IMR-90 (cell line): ENCODE results near the gene TFEB. TPM values are rescaled to one million over a fixed set of nuclear protein-coding genes. Genes with fewer than 3 reads are reported as not detected.

Experiments
- ATAC-seq: fragments of 200-7000 bp; cut with Tn5 transposase; 2 replicates; pipeline ENCODE4 v1.9.1; 2020; ENCODE audit warnings: low read depth, mild to moderate bottlenecking, moderate library complexity
- BruUV-seq: library from RNA; stranded (reverse); fragments of 400-500 nt; replicated peaks from 2 replicates; lab custom pipeline; 2021; lab: Mats Ljungman, UMichigan
- CTCF ChIA-PET: fragments of 300-600 bp; formaldehyde crosslinking; extraction: SDS; loops from one replicate; lab custom pipeline; 2021; ENCODE audit warnings: antibody characterized with exemption; lab: Yijun Ruan, JAX
- POLR2A ChIA-PET: fragments of 300-600 bp; sonication (Branson Sonifier 250); formaldehyde crosslinking; loops from one replicate; lab custom pipeline; 2022; ENCODE audit warnings: antibody characterized with exemption; ENCODE audit not compliant: unreplicated experiment; lab: Charles Lee
- DNase-seq: peaks from one replicate; pipeline ENCODE4 v3.0.0; 2013
- H2AFZ ChIP-seq: replicated peaks from 2 replicates; pipeline ENCODE3; 2013; ENCODE audit warnings: low read length, mild to moderate bottlenecking; ENCODE audit not compliant: poor library complexity
- H2AK5ac ChIP-seq: 2 replicates; pipeline ENCODE4 v1.6.1; 2013; ENCODE audit warnings: low read depth, low read length, inconsistent platforms
- H2AK9ac ChIP-seq: replicated peaks from 2 replicates; pipeline ENCODE3; 2013; ENCODE audit warnings: mild to moderate bottlenecking, low read depth, low read length, moderate library complexity; ENCODE audit not compliant: poor library complexity
- H2BK120ac ChIP-seq: 2 replicates; pipeline ENCODE4 v1.6.1; 2013; ENCODE audit warnings: low read depth, low read length, inconsistent platforms
- H2BK15ac ChIP-seq: 3 replicates; pipeline ENCODE4 v1.6.1; 2013; ENCODE audit warnings: low read depth, low read length, inconsistent platforms
- H2BK20ac ChIP-seq: 2 replicates; pipeline ENCODE4 v1.6.1; 2013; ENCODE audit warnings: low read depth, mild to moderate bottlenecking, inconsistent platforms, low read length, moderate library complexity
- H2BK5ac ChIP-seq: 2 replicates; pipeline ENCODE4 v1.6.1; 2013; ENCODE audit warnings: mild to moderate bottlenecking, low read depth, low read length, inconsistent platforms; ENCODE audit not compliant: poor library complexity, severe bottlenecking
- H3K14ac ChIP-seq: replicated peaks from 2 replicates; pipeline ENCODE4 v1.6.1; 2013; ENCODE audit warnings: low read depth, low read length, inconsistent platforms
- H3K18ac ChIP-seq: 2 replicates; pipeline ENCODE4 v1.6.1; 2013; ENCODE audit warnings: low read depth, low read length, control low read depth
- H3K23ac ChIP-seq: 2 replicates; pipeline ENCODE4 v1.6.1; 2013; ENCODE audit warnings: low read depth, low read length, inconsistent platforms
- H3K27ac ChIP-seq: 2 replicates; pipeline ENCODE4 v1.5.1; 2013; ENCODE audit warnings: mild to moderate bottlenecking, control low read depth, low read length; ENCODE audit not compliant: insufficient read depth
- H3K27me3 ChIP-seq: 2 replicates; pipeline ENCODE4 v1.6.1; 2013; ENCODE audit warnings: low read length; ENCODE audit not compliant: control insufficient read depth, insufficient read depth
- H3K36me3 ChIP-seq: 2 replicates; pipeline ENCODE4 v1.6.1; 2013; ENCODE audit warnings: low read length, mixed read lengths; ENCODE audit not compliant: control insufficient read depth, insufficient read depth
- H3K4ac ChIP-seq: 2 replicates; pipeline ENCODE4 v1.6.1; 2013; ENCODE audit warnings: low read depth, low read length, inconsistent platforms
- H3K4me1 ChIP-seq: 2 replicates; pipeline ENCODE4 v1.6.1; 2013; ENCODE audit warnings: low read length, mixed read lengths; ENCODE audit not compliant: control insufficient read depth, insufficient read depth
- H3K4me2 ChIP-seq: 2 replicates; pipeline ENCODE4 v1.6.1; 2013; ENCODE audit warnings: low read depth, mild to moderate bottlenecking, control low read depth, low read length, moderate library complexity
- H3K4me3 ChIP-seq: 2 replicates; pipeline ENCODE4 v1.5.1; 2013; ENCODE audit warnings: low read depth, mild to moderate bottlenecking, control low read depth, low read length, moderate library complexity; ENCODE audit not compliant: insufficient read depth
- H3K56ac ChIP-seq: 2 replicates; pipeline ENCODE4 v1.6.1; 2013; ENCODE audit warnings: low read length, inconsistent platforms; ENCODE audit not compliant: insufficient read depth; ENCODE audit errors: extremely low read depth
- H3K79me1 ChIP-seq, 2 experiments: 2 replicates each; pipeline ENCODE4 v1.6.1; 2013; ENCODE audit warnings: low read length in 2 of 2, inconsistent platforms in 1 of 2, low read depth in 1 of 2
- H3K9ac ChIP-seq: 2 replicates; pipeline ENCODE4 v1.6.1; 2013; ENCODE audit warnings: low read depth, low read length, control low read depth
- H3K9me1 ChIP-seq: 2 replicates; pipeline ENCODE4 v1.6.1; 2013; ENCODE audit warnings: low read length, inconsistent platforms; ENCODE audit not compliant: insufficient read depth
- H3K9me3 ChIP-seq: 2 replicates; pipeline ENCODE4 v1.6.1; 2013; ENCODE audit warnings: low read length; ENCODE audit not compliant: control insufficient read depth, insufficient read depth
- H4K20me1 ChIP-seq: 2 replicates; pipeline ENCODE4 v1.6.1; 2013; ENCODE audit warnings: low read length, inconsistent platforms; ENCODE audit not compliant: insufficient read depth
- H4K5ac ChIP-seq: 2 replicates; pipeline ENCODE4 v1.6.1; 2013; ENCODE audit warnings: mild to moderate bottlenecking, low read depth, low read length, control low read depth
- H4K8ac ChIP-seq, 2 experiments: 2 replicates each; pipeline ENCODE4 v1.6.1; 2013; ENCODE audit warnings: low read depth in 2 of 2, low read length in 2 of 2, control low read depth in 1 of 2, inconsistent platforms in 1 of 2
- H4K91ac ChIP-seq: 2 replicates; pipeline ENCODE4 v1.6.1; 2013; ENCODE audit warnings: low read depth, low read length, inconsistent platforms; ENCODE audit not compliant: insufficient read depth
- MAFK ChIP-seq: IDR thresholded peaks from 2 replicates; pipeline ENCODE4 v1.6.1; 2012; ENCODE audit warnings: low read depth, low read length, improper control_type of control experiment
- MXI1 ChIP-seq: IDR thresholded peaks from 2 replicates; pipeline ENCODE4 v1.6.1; 2012; ENCODE audit warnings: low read depth, mild to moderate bottlenecking, low read length, moderate library complexity, borderline replicate concordance
- POLR2A ChIP-seq: IDR thresholded peaks from 2 replicates; pipeline ENCODE4 v1.6.1; 2012; ENCODE audit warnings: mild to moderate bottlenecking, low read depth, low read length
- RAD21 ChIP-seq: IDR thresholded peaks from 2 replicates; pipeline ENCODE4 v1.6.1; 2012; ENCODE audit warnings: low read length, improper control_type of control experiment
- RCOR1 ChIP-seq: IDR thresholded peaks from 2 replicates; pipeline ENCODE4 v1.6.1; 2012; ENCODE audit warnings: mild to moderate bottlenecking, low read length, improper control_type of control experiment; ENCODE audit not compliant: insufficient replicate concordance
- SMC3 ChIP-seq: fragments of 150-350 bp; IDR thresholded peaks from 2 replicates; pipeline ENCODE4 v1.6.1; 2016; ENCODE audit warnings: low read depth, mild to moderate bottlenecking, antibody characterized with exemption, low read length, moderate library complexity
- WGBS, 2 experiments: methylation state at CpG; one replicate each; pipeline versions ENCODE4 v1.1.5 to v1.1.7; 2013; ENCODE audit warnings: missing lambda C conversion rate in 2 of 2; ENCODE audit not compliant: insufficient read length in 1 of 2; ENCODE audit errors: extremely low coverage in 2 of 2; 5-methylcytosine and 5-hydroxymethylcytosine counted together
- dilution Hi-C: fragments of 300-500 bp; cut with HindIII; formaldehyde crosslinking; loops from one replicate; pipeline ENCODE4 v1.14.3; 2018; ENCODE audit warnings: low sequenced_read_pairs; ENCODE audit not compliant: unreplicated experiment
- in situ Hi-C: fragments of 300-500 bp; cut with MboI; formaldehyde crosslinking; loops from 3 replicates; pipeline ENCODE4 v1.14.3; 2019; ENCODE audit warnings: low sequenced_read_pairs, inconsistent platforms, mixed read lengths
- intact Hi-C: fragments of 100-400 bp; cut with micrococcal nuclease; formaldehyde crosslinking; loops from 2 replicates; pipeline ENCODE4 v1.10.0; 2022
- polyA plus RNA-seq, 3 experiments: library from polyadenylated mRNA; depleted of rRNA; stranded (reverse); fragments of >200 nt; gene quantifications; 2 replicates each; pipeline ENCODE4 v1.2.3, GENCODE V29; 2012; ENCODE audit warnings: low replicate concordance in 1 of 3
- total RNA-seq: library from RNA; depleted of rRNA; stranded (reverse); fragments of >200 nt; gene quantifications from 2 replicates; pipeline ENCODE4 v1.2.3, GENCODE V29; 2012
- TF ChIP-seq, protein P1 (sequence below): conservative IDR thresholded peaks from 2 replicates; pipeline ENCODE4 v1.5.1; 2012; ENCODE audit warnings: mild to moderate bottlenecking, low read depth, low read length, improper control_type of control experiment

Gene TFEB
- total and polyA plus RNA-seq, 2 of the 4 experiments (the other 2 are of a cell fraction), result 4.5 to 4.9 TPM

DNA sequence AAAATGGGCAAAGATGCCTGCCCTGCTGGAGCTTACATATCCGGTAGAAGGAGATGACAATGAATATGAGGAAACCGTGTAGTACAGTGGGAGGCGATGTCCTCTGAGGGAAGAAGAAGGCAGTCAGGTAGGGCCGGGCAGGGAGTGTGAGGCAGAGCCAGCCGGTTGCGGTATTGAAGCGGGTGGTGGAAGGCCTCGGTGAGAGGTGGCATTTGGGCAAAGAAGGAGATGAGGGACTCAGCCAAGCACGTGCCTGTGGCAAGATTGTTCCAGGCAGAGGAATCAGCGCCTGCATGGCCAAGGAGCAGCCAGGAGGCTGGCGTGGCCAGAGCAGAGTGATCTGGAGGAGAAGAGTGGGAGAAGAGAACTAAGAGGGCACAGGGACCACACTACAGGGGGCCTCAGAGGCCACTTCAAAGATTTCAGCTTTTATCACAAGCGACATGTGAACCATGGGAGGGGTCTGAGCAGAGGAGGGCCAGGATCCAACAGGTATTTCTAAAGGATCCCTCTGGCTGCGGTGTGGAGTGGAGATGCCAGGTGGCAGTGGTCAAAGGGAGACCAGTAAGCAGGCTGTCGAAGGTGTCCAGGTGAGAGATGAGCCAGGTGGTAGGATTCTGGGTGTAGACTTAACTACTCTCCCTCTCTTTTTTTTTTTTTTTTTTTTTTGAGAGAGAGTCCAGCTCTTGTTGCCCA lies 83.3 kb downstream of the TFEB start:
- Histone ChIP-seq H3K27me3 (peaks cover 41% of the 10 kb centered on the region), H2BK5ac (no peak overlapping the region), H3K14ac (no peak overlapping the region), H3K79me1 (no peaks in the 10 kb centered on the region), H4K20me1 (no peaks in the 10 kb centered on the region), H3K9ac (no peak overlapping the region), H2BK20ac (no peak overlapping the region), H2BK15ac (no peak overlapping the region), H2AK5ac (no peak overlapping the region), H4K91ac (no peak overlapping the region), H3K18ac (no peak overlapping the region), H3K4me3 (no peak overlapping the region), H4K5ac (no peak overlapping the region), H3K27ac (no peak overlapping the region), H2AK9ac (no peak overlapping the region), H3K4me1 (peaks cover 7% of the 10 kb centered on the region; the same call in 1 of the 2 replicates), H3K56ac (no peak overlapping the region), H2AFZ (no peak overlapping the region), H3K9me3 (no peaks in the 10 kb centered on the region), H3K9me1 (no peaks in the 10 kb centered on the region), H3K4ac (no peak overlapping the region), H2BK120ac (no peak overlapping the region), H3K23ac (no peak overlapping the region), H4K8ac (no peak overlapping the region), H3K36me3 (no peaks in the 10 kb centered on the region), H3K4me2 (no peak overlapping the region)
- ChIA-PET POLR2A (no interaction called here), CTCF (no interaction called here)
- WGBS, 2 experiments, result 90% methylated on average over 8 of the region's 14 CpGs; no CpG with 5 or more reads in 1 of the 2 experiments
- intact Hi-C loops (no loop called here), dilution Hi-C loops (no loop called here), in situ Hi-C loops (no loop called here)
- TF ChIP-seq POLR2A (no peak), MXI1 (no peak), RAD21 (no peak), MAFK (no peak), RCOR1 (no peak), SMC3 (no peak)
- TF ChIP-seq, protein P1, sequence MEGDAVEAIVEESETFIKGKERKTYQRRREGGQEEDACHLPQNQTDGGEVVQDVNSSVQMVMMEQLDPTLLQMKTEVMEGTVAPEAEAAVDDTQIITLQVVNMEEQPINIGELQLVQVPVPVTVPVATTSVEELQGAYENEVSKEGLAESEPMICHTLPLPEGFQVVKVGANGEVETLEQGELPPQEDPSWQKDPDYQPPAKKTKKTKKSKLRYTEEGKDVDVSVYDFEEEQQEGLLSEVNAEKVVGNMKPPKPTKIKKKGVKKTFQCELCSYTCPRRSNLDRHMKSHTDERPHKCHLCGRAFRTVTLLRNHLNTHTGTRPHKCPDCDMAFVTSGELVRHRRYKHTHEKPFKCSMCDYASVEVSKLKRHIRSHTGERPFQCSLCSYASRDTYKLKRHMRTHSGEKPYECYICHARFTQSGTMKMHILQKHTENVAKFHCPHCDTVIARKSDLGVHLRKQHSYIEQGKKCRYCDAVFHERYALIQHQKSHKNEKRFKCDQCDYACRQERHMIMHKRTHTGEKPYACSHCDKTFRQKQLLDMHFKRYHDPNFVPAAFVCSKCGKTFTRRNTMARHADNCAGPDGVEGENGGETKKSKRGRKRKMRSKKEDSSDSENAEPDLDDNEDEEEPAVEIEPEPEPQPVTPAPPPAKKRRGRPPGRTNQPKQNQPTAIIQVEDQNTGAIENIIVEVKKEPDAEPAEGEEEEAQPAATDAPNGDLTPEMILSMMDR, result no peak
- BruUV-seq, result no TSS peak
- ATAC-seq (no peak), DNase-seq (no peak)
